Effector CD4-positive, alpha-beta T cell (primary cell): ENCODE data around the gene STK11.
"Not testable (repeated sequence)": the region's sequence is repeated elsewhere in the genome, so short reads cannot be mapped to it uniquely, and the experiment has no call there.

ENCODE experiments used
- DNase-seq: peaks from one replicate; pipeline ENCODE4 v3.0.0-alpha.2; 2020

STK11 gene

DNA sequence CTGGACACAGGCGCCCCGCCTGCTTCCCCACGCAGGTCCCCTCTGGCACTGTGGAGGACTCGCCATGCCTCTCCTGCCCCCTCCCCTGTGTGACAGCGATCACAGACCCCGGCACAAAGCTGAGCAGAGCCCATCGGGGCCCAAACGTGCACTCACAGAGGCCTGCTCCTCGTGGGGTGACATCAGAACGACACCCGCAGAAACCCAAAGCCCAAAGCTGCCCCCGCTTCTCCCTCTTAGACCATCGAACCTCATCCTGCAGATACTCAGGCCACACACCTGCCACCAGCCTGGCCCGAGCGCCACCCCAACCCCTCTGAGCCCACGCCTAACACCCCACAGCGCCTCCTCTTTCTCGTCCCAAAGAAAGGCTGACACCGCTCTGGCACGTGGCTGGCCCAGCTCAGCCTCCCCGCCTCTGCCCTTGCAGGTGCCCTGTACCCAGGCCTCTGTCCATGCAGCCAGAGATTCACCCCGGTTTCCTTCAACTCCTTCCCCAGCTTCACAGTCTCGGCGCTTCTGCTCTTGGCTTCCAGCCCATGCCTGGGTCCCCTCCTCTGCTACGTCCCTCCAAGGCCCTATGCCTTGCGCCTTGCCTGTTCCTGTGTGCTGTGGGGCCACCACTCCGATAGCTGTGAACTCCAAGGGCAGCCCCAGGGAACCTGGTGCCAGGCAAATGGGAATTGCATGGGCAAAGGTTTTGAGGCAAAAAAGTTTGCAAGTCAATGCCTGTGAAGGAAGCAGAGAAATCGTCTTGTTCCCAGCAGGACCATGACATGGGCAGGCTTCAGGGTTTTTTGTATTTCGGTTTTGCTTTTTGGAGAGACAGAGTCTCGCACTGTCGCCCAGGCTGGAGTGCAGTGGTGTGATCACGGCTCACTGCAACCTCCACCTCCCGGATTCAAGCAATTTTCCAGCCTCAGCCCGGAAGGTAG lies 33.1 kb downstream of the STK11 start:
- DNase-seq: no peak

- no peak for DNase-seq
These were observed 33.8 kb downstream of the STK11 start for GRCh38 chr19:1239420-1239795.

DNA sequence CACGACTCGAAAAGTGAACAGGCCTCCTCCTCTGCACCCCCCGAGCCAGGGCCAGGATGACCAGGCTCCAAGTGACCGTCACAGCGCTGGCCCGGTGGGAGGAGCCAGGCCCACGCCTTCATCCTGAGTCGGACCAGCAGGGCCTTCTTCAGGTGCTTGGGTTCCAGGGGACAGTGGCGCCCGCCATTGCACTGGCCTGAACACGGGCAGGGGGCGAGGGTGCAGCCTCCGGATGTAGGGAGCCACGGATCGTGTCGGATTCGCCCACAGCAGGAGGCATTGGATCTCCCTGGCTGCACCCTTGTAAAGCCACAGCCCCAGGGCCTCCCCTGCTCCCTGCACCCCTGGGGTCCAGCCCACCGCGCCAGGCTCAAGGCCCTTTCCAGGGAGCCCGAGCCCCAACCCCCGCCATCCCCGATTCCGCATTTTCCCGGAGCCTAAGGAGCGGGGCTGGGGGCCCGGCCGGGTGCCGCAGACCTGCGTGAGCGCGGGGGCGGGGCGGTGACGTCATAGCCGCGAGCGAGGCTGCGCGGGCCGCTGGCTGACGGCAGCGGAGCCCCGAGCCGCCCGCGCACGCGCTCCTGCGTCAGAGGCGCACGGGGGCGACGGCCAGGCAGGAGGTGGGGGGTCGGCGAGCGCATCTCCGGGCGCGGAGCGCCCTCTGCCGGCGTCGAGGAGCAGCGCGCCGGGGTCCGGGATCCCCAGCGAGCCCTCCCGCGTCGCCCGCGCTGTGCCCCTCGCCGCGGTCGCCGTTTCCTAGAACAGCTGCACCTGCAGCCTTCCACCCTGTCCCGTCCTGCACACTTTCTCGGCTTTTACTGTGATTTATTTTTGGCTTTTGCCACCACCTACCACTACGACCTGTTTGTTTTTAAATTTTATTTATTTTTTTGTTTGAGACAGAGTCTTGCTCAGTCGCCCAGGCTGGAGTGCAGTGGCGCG lies 34.5 kb downstream of the STK11 start:
- peak; percentile 93 for DNase-seq

DNA sequence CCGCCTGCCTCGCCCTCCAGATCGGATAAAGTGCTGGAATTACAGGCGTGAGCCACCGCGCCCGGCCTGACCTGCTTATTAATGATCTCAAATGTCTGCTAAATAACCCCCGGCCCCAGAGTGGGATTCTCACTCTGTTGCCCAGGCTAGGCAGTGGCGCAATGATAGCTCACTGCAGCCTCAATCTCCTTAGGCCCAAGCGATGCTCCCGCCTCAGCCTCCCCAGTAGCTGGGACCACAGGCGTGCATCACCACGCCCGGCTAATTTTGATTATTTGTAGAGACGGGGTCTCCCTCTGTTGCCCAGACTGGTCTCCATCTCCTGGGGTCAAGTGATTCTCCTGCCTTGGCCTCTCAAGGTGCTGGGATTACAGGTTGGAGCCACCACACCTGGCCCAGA lies 35.3 kb downstream of the STK11 start:
- DNase-seq: no peak

DNA sequence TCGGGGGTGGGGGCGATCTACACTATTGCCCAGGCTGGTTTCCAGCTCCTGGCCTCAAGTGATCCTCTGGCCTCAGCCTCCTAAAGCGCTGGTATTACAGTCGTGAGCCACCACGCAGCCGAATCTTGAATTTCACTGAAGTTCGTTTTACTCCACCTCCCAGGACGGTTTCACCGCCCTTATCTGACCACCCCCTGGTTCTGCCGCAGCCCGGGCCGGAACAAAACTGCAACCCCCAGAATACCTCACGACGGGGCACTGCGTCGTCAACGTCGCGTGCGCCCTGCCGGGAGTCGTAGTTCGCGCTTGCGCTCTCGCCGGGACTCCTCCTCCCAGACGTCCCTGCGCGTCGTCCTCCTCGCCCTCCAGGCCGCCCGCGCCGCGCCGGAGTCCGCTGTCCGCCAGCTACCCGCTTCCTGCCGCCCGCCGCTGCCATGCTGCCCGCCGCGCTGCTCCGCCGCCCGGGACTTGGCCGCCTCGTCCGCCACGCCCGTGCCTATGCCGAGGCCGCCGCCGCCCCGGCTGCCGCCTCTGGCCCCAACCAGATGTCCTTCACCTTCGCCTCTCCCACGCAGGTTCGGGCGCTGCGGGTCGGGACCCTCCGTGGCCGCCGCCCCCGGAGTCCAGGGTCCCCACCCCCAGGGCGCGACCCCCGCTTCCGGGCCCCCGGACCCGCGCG lies 36.0 kb downstream of the STK11 start, which contains the start of gene ATP5F1D:
Gene ATP5F1D, plus strand, starts transcription at position 335 of the 679 bp plus-strand sequence. Its CDS starts 100 bp downstream, at position 435.
- peak; percentile 86 for DNase-seq

DNA sequence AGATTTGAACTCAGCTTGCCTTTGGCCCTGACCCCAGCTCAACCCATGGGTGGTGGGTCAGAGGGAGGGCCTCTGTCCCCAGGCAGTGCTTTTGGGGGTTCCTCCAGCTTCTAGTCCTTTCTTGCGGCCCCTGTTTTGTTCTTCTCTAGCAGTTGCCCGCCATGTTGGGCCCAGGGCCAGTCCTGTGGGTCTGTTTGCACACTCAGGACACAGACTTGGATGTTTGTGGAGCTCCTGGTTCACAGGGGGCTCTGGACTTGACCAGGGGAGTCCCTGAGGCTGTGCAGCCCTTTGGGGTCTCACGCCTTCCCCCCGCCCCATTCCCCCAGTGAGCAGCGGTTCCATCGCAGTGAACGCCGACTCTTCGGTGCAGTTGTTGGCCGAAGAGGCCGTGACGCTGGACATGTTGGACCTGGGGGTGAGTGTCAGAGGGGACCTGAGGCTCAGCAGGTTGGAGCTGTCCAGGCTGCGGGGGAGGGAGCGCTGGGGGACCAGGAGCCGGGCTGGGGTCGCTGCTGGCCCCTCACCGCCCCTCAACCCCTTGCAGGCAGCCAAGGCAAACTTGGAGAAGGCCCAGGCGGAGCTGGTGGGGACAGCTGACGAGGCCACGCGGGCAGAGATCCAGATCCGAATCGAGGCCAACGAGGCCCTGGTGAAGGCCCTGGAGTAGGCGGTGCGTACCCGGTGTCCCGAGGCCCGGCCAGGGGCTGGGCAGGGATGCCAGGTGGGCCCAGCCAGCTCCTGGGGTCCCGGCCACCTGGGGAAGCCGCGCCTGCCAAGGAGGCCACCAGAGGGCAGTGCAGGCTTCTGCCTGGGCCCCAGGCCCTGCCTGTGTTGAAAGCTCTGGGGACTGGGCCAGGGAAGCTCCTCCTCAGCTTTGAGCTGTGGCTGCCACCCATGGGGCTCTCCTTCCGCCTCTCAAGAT lies 38.5 kb downstream of the STK11 start:
- peak; percentile 85 for DNase-seq

- DNase-seq: no peak
These were observed 39.3 kb downstream of the STK11 start for GRCh38 chr19:1244693-1245451.

GRCh38 chr19:1245494-1246264 lies 40.1 kb downstream of the STK11 start:
- no peak for DNase-seq

DNA sequence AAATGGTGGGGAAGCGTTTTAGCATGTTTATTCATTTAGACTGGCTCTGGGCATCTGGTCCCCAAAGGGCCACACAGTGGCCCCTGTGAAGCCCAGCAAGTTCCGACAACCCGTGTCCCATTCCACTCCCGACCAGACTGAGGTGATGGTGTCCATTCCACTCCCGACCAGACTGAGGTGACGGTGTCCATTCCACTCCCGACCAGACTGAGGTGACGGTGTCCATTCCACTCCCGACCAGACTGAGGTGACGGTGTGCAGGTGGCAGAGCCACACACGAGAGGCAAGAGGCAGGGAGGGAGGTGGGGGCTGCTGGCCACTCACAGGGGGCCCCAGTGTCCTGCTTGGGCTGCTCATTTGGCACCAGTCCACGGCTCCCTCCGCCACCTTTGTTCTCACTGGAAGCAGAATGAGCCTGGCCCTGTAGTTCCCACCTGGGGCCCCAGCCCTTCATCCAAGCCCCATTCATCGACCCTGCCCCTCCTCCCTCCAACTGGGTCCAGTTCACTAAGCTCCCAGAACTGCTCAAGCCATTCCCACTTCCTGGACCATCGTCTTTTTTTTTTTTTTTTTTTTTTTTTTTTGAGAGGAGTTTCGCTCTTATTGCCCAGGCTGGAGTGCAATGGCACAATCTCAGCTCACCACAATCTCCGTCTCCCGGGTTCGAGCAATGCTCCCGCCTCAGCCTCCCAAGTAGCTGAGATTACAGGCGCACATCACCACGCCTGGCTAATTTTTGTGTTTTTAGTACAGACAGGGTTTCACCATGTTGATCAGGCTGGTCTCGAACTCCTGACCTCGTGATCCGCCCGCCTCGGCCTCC lies 40.9 kb downstream of the STK11 start:
- not testable (repeated sequence) for DNase-seq

DNA sequence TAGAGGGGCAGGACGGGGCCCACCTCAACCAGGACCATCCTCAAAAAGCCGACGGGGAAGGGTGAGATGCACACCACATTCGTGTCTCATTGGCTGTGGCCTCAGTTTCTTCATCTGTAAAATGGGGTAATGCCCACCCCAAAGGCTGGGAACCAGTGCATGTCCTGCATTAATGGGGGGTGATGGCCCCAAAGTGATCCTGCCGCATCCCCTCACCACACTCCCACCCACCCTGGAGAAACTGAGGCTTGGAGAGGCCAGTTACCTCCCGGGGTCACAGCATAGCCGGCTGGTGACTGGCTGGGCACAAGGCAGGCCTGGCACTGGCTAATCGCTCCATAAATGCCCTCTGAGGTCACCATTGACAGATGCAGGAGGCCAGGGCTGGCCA lies 42.2 kb downstream of the STK11 start:
- DNase-seq: no peak

DNA sequence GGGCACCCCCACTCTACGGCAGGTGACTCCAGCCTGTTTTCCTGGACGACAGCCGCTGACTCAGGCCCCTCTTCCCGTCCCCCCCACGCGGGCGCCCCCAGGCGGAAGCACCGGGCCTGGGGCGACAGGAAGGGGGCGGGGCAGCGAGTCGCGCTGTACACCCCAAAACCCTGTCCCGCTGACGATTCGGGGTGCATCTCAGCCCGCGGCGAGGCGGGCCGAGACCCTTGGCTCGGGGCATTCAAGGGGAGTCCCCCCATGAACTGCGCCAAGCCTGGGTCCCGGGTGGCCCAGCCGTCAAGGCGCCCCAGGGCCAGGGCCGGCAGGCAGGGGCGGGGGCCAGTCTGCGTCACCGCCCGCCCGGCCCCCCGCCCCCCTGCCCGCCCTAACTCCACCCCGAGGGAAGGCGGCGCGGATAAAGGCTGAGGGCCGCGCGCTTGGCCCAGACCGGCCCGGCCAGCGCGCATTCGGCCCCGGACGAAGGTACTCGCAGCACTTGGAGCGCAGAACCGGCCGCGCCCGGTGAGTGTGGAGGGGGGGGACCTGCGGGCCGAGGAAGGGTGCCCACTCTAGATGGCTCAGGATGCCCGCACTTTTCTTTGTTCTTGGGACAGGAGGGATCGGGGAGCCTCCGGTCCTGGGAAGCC lies 42.7 kb downstream of the STK11 start, which contains the start of gene MIDN:
Gene MIDN, plus strand, starts transcription at position 445 of the 647 bp plus-strand sequence. CDS start 1,714 bp downstream, outside the sequence.
- peak; percentile 71 for DNase-seq

- peak; percentile 80 for DNase-seq
These were observed 43.3 kb downstream of the STK11 start for GRCh38 chr19:1248786-1249297.

- peak; percentile 86 for DNase-seq
These were observed 43.9 kb downstream of the STK11 start for GRCh38 chr19:1249298-1249989.

GRCh38 chr19:1249990-1250436 lies 44.4 kb downstream of the STK11 start:
- DNase-seq: no peak

- DNase-seq: peak; percentile 55
These were observed 45.1 kb downstream of the STK11 start for GRCh38 chr19:1250437-1251260.
